H1 (cell line): ENCODE measurements around the gene CASP3. TPM values are rescaled to one million over a fixed set of nuclear protein-coding genes. Genes with fewer than 3 reads are reported as not detected.

Experiments
- CTCF ChIA-PET: fragments of 300-600 bp; sonication (Branson Sonifier 250); formaldehyde crosslinking; loops from one replicate; lab custom pipeline; 2021; ENCODE audit not compliant: partially characterized antibody; lab: Charles Lee
- POLR2A ChIA-PET: fragments of 300-600 bp; sonication (Branson Sonifier 250); formaldehyde crosslinking; loops from one replicate; lab custom pipeline; 2021; ENCODE audit warnings: inconsistent platforms; ENCODE audit not compliant: partially characterized antibody; lab: Charles Lee
- DNase-seq, 2 experiments: peaks; one replicate each; pipeline versions ENCODE4 v3.0.0 to v3.0.0-alpha.2; 2010 to 2022; ENCODE audit warnings: low spot score in 2 of 2, low read depth in 1 of 2, mixed read lengths in 1 of 2
- FAIRE-seq: peaks from 2 replicates; lab custom pipeline; 2011; peaks lifted over from hg19 to GRCh38; lab: Jason Lieb, UNC
- H2AFZ ChIP-seq: 2 replicates; pipeline ENCODE4 v1.8.1; 2012; ENCODE audit warnings: low read length, inconsistent platforms
- H2AK5ac ChIP-seq: 2 replicates; pipeline ENCODE4 v1.6.1; 2013; ENCODE audit warnings: low read depth, low read length
- H2BK120ac ChIP-seq: replicated peaks from 2 replicates; pipeline ENCODE3; 2013; ENCODE audit warnings: low read depth, low read length, inconsistent platforms
- H2BK12ac ChIP-seq: 2 replicates; pipeline ENCODE4 v1.6.1; 2013; ENCODE audit warnings: low read depth, low read length
- H2BK15ac ChIP-seq: 2 replicates; pipeline ENCODE4 v1.6.1; 2013; ENCODE audit warnings: low read length
- H2BK20ac ChIP-seq: 2 replicates; pipeline ENCODE4 v1.6.1; 2013; ENCODE audit warnings: low read length
- H2BK5ac ChIP-seq: 2 replicates; pipeline ENCODE4 v1.6.1; 2013; ENCODE audit warnings: low read depth, low read length
- H3K14ac ChIP-seq: 2 replicates; pipeline ENCODE4 v1.6.1; 2013; ENCODE audit warnings: inconsistent platforms; ENCODE audit not compliant: insufficient read length
- H3K18ac ChIP-seq: 2 replicates; pipeline ENCODE4 v1.6.1; 2013; ENCODE audit warnings: low read length; ENCODE audit errors: extremely low read depth
- H3K23ac ChIP-seq: 2 replicates; pipeline ENCODE4 v1.6.1; 2013; ENCODE audit warnings: inconsistent platforms; ENCODE audit not compliant: insufficient read length
- H3K23me2 ChIP-seq: 2 replicates; pipeline ENCODE4 v1.6.1; 2013; ENCODE audit warnings: low read depth, low read length
- H3K27ac ChIP-seq: 2 replicates; pipeline ENCODE4 v1.6.1; 2011; ENCODE audit warnings: low read depth, low read length, inconsistent platforms
- H3K27me3 ChIP-seq, 4 experiments: replicated peaks in 1 of 4; 1 replicate in 1 of 4; 2 replicates in 3 of 4; pipeline versions ENCODE4 v1.6.1 to v1.8.1; 2011 to 2013; ENCODE audit warnings: low read length in 3 of 4, mild to moderate bottlenecking in 3 of 4, inconsistent platforms in 2 of 4, mixed read lengths in 2 of 4, moderate library complexity in 1 of 4; ENCODE audit not compliant: control insufficient read depth in 3 of 4, insufficient read depth in 3 of 4; ENCODE audit errors: extremely low read depth in 1 of 4
- H3K36me3 ChIP-seq, 4 experiments: 2 replicates each; pipeline versions ENCODE4 v1.6.1 to v1.8.1; 2011 to 2013; ENCODE audit warnings: mild to moderate bottlenecking in 4 of 4, low read length in 3 of 4, moderate library complexity in 2 of 4, control low read depth in 1 of 4, inconsistent platforms in 1 of 4; ENCODE audit not compliant: insufficient read depth in 4 of 4, control insufficient read depth in 2 of 4
- H3K4ac ChIP-seq: replicated peaks from 2 replicates; pipeline ENCODE3; 2013; ENCODE audit warnings: low read length, low read depth, mixed read lengths, inconsistent platforms; ENCODE audit not compliant: insufficient read length
- H3K4me1 ChIP-seq, 4 experiments: replicated peaks in 1 of 4; 1 replicate in 1 of 4; 2 replicates in 3 of 4; pipeline versions ENCODE4 v1.6.1 to v1.8.1; 2011 to 2013; ENCODE audit warnings: low read length in 3 of 4, inconsistent platforms in 2 of 4, mixed read lengths in 1 of 4; ENCODE audit not compliant: insufficient read depth in 4 of 4, control insufficient read depth in 3 of 4
- H3K4me2 ChIP-seq, 2 experiments: 2 replicates each; pipeline versions ENCODE4 v1.6.1 to v1.8.1; 2011 to 2013; ENCODE audit warnings: low read depth in 2 of 2, low read length in 2 of 2, control low read depth in 1 of 2, inconsistent platforms in 1 of 2, mild to moderate bottlenecking in 1 of 2; ENCODE audit not compliant: insufficient read depth in 1 of 2
- H3K4me3 ChIP-seq, 4 experiments: fragments of 200-600, 300-600 bp in 1 of 4; sonication (generic), shearing (Covaris generic), sonication (Bioruptor Twin) in 1 of 4; 2 replicates each; pipeline versions ENCODE4 v1.5.1 to v1.8.1; 2011 to 2016; ENCODE audit warnings: low read length in 4 of 4, low read depth in 3 of 4, control low read depth in 2 of 4, inconsistent platforms in 2 of 4, mild to moderate bottlenecking in 2 of 4, mixed read lengths in 1 of 4, moderate library complexity in 1 of 4; ENCODE audit not compliant: insufficient read depth in 2 of 4; ENCODE audit errors: extremely low read depth in 1 of 4
- H3K56ac ChIP-seq: replicated peaks from 2 replicates; pipeline ENCODE3; 2013; ENCODE audit warnings: low read depth, mild to moderate bottlenecking, mixed read lengths, low read length, inconsistent platforms; ENCODE audit not compliant: insufficient read length
- H3K79me1 ChIP-seq: 2 replicates; pipeline ENCODE4 v1.6.1; 2013; ENCODE audit warnings: low read depth, low read length, control low read depth
- H3K79me2 ChIP-seq, 2 experiments: 2 replicates each; pipeline versions ENCODE4 v1.6.1 to v1.8.1; 2012 to 2013; ENCODE audit warnings: low read length in 2 of 2, mild to moderate bottlenecking in 2 of 2, inconsistent platforms in 1 of 2; ENCODE audit not compliant: insufficient read depth in 2 of 2, control insufficient read depth in 1 of 2
- H3K9ac ChIP-seq, 4 experiments: replicated peaks in 1 of 4; 1 replicate in 1 of 4; 2 replicates in 3 of 4; pipeline versions ENCODE4 v1.6.1 to v1.8.1; 2011 to 2013; ENCODE audit warnings: low read depth in 3 of 4, low read length in 3 of 4, control low read depth in 2 of 4, mild to moderate bottlenecking in 2 of 4, moderate library complexity in 2 of 4, inconsistent platforms in 1 of 4; ENCODE audit errors: extremely low read depth in 1 of 4
- H3K9me3 ChIP-seq, 2 experiments: 2 replicates each; pipeline versions ENCODE4 v1.6.1 to v1.8.1; 2012 to 2013; ENCODE audit warnings: mild to moderate bottlenecking in 2 of 2, moderate library complexity in 2 of 2, control low read depth in 1 of 2, inconsistent platforms in 1 of 2, low read depth in 1 of 2, low read length in 1 of 2, mixed read lengths in 1 of 2; ENCODE audit not compliant: insufficient read depth in 2 of 2
- H4K20me1 ChIP-seq, 2 experiments: replicated peaks in 1 of 2; 2 replicates each; pipeline versions ENCODE3 to v1.8.1; 2011 to 2013; ENCODE audit warnings: inconsistent platforms in 2 of 2, low read length in 2 of 2, mild to moderate bottlenecking in 1 of 2; ENCODE audit not compliant: insufficient read depth in 2 of 2, control insufficient read depth in 1 of 2
- H4K5ac ChIP-seq: 2 replicates; pipeline ENCODE4 v1.6.1; 2013; ENCODE audit warnings: low read length, low read depth, mixed read lengths, inconsistent platforms; ENCODE audit not compliant: insufficient read length
- H4K8ac ChIP-seq: 2 replicates; pipeline ENCODE4 v1.8.0; 2013; ENCODE audit warnings: mild to moderate bottlenecking, moderate library complexity, low read length, inconsistent platforms; ENCODE audit not compliant: insufficient read depth; ENCODE audit errors: extremely low read depth
- H4K91ac ChIP-seq: replicated peaks from 2 replicates; pipeline ENCODE3; 2013; ENCODE audit warnings: low read length, mixed read lengths, inconsistent platforms; ENCODE audit not compliant: insufficient read length
- ASH2L ChIP-seq: fragments of 200-600, 300-600 bp; sonication (generic); IDR thresholded peaks from one replicate; pipeline ENCODE4 v1.7.1; 2017; ENCODE audit warnings: low read length
- CBX5 ChIP-seq: fragments of 300-800, 300-1000 bp; sonication (generic); IDR thresholded peaks from 2 replicates; pipeline ENCODE4 v1.7.1; 2016; ENCODE audit warnings: antibody characterized with exemption, low read length, low read depth
- TCF12 ChIP-seq: IDR thresholded peaks from 2 replicates; pipeline ENCODE4 v1.6.1; 2011; ENCODE audit warnings: low read depth, mild to moderate bottlenecking, low read length
- WGBS, 2 experiments: shearing (Covaris generic) in 1 of 2; methylation state at CpG; one replicate each; pipeline versions ENCODE4 v1.1.6 to v1.1.7; 2013 to 2015; ENCODE audit warnings: low lambda C conversion rate in 2 of 2, mixed read lengths in 2 of 2, inconsistent platforms in 1 of 2, low coverage in 1 of 2, missing lambda C conversion rate in 1 of 2; ENCODE audit not compliant: insufficient replicate concordance in 2 of 2, insufficient coverage in 1 of 2, insufficient read length in 1 of 2; ENCODE audit errors: extremely low coverage in 1 of 2, missing lambda C conversion rate in 1 of 2; 5-methylcytosine and 5-hydroxymethylcytosine counted together
- polyA plus RNA-seq, 7 experiments: library from polyadenylated mRNA; depleted of rRNA in 3 of 7; stranded (reverse) in 5 of 7; unstranded in 2 of 7; fragments of >200 nt in 5 of 7; fragments of 200-250 nt in 2 of 7; gene quantifications; 1 replicate in 5 of 7; 2 replicates in 1 of 7; 4 replicates in 1 of 7; pipeline versions ENCODE4 v1.2.1 to v1.2.3, GENCODE V29; 2011 to 2013; ENCODE audit warnings: missing spikeins in 2 of 7, mixed read lengths in 2 of 7
- total RNA-seq: library from RNA; stranded (reverse); fragmentation: NEBNext Ultra II Directional; extraction: Animal tissue kit (Norgen Biotek cat#: 25700); gene quantifications from 2 replicates; pipeline ENCODE4 v1.2.1, GENCODE V29; 2021

Gene CASP3
- total and polyA plus RNA-seq, 2 of the 8 experiments (the other 6 are each of a cell fraction or from before 2014, with no cell fraction given), result 27.8 to 82.5 TPM

DNA sequence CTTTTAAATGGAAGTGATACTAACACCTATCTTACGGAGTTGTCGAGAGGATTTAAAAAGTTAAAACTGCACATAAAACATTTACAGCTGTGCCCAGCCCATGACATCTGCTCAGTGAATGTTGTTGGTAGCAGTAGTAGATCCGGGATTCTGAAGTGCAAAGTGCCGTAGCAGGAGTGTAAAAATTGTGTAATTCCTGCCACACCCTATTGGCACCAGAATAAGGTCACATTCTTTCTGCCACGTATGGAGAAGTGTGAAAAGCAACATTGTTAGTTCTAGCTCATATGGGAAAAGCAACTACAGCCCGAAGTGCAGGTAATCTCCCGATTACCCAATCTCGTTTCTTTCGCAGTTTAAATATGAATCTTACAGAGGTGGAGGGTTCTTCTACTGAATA is 31.5 kb upstream of the CASP3 start:
- Histone ChIP-seq H4K20me1 (no peaks in the 10 kb centered on the region), H4K8ac (no peak overlapping the region), H3K36me3 (no peaks in the 10 kb centered on the region; a peak in 1 of 8 replicates), H3K79me2 (no peaks in the 10 kb centered on the region), H3K9ac (no peak overlapping the region), H3K4ac (no peak overlapping the region), H4K5ac (no peak overlapping the region), H2BK12ac (no peak overlapping the region), H3K23me2 (no peaks in the 10 kb centered on the region; the same call in 1 of the 2 replicates), H3K4me1 (no peaks in the 10 kb centered on the region; a peak in 1 of 7 replicates), H2BK15ac (no peak overlapping the region), H2BK5ac (no peak overlapping the region), H3K56ac (no peak overlapping the region), H3K18ac (no peak overlapping the region), H3K27me3 (no peaks in the 10 kb centered on the region), H3K23ac (no peak overlapping the region), H2BK20ac (no peak overlapping the region), H3K4me2 (no peak overlapping the region), H4K91ac (no peak overlapping the region), H3K27ac (no peak overlapping the region), H2BK120ac (no peak overlapping the region), H3K79me1 (no peaks in the 10 kb centered on the region), H3K9me3 (peaks cover 0 to 7% of the 10 kb centered on the region in 2 experiments; a peak in 2 of 4 replicates), H2AFZ (no peak overlapping the region), H3K14ac (no peak overlapping the region), H3K4me3 (no peak overlapping the region), H2AK5ac (no peak overlapping the region)
- FAIRE-seq, result no peak
- TF ChIP-seq TCF12 (no peak), CBX5 (no peak), ASH2L (no peak)
- CTCF ChIA-PET, result no interaction called here
- POLR2A ChIA-PET, result no interaction called here
- WGBS, 2 experiments, result 91% methylated on average over 9 of the region's 9 CpGs; no CpG with 5 or more reads in 1 of the 2 experiments
- no peak for DNase-seq
